Ishikawa (cell line): ENCODE results near the gene OLFML2B.

Source experiments
- EGR1 ChIP-seq: IDR thresholded peaks from 2 replicates; pipeline ENCODE4 v1.6.1; 2012
- EP300 ChIP-seq: IDR thresholded peaks from 2 replicates; pipeline ENCODE4 v1.6.1; 2012; ENCODE audit warnings: borderline replicate concordance
- FOXM1 ChIP-seq: IDR thresholded peaks from 2 replicates; pipeline ENCODE4 v1.6.1; 2012; ENCODE audit warnings: low read depth, borderline replicate concordance
- RAD21 ChIP-seq: IDR thresholded peaks from 2 replicates; pipeline ENCODE4 v1.6.1; 2012; ENCODE audit warnings: low read depth
- YY1 ChIP-seq: IDR thresholded peaks from 2 replicates; pipeline ENCODE4 v1.6.1; 2012; ENCODE audit warnings: low read depth
- TF ChIP-seq, protein P1 (sequence below): IDR thresholded peaks from 2 replicates; pipeline ENCODE4 v1.6.1; 2012

DNA sequence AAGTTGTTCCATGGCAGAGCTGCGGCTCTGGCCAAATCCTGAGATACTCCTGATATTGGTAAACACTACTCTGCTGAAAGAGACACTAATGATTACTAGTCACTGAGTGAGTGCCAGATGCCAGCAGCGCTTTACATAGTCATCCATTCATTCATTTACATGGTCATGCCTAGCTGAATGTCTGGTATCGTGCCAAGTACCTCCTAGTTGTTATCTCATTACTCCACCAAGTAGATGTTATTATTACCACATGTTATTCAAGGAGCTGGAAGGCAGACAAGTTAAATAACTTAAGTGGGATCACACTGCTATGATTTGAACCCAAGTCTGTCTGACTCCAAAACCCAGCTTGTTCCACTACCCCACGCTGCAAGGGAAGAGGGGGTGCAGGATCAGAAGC, 4.7 kb downstream of the OLFML2B start:
- TF ChIP-seq RAD21, result no peak
- no peak for TF ChIP-seq EP300
- TF ChIP-seq FOXM1, result no peak
- TF ChIP-seq YY1, result no peak
- TF ChIP-seq, protein P1, sequence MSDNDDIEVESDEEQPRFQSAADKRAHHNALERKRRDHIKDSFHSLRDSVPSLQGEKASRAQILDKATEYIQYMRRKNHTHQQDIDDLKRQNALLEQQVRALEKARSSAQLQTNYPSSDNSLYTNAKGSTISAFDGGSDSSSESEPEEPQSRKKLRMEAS, result no peak
- TF ChIP-seq EGR1, result no peak
